IMR-90 (cell line): ENCODE results near the gene SPEG. TPM values are rescaled to one million over a fixed set of nuclear protein-coding genes. Genes with fewer than 3 reads are reported as not detected.

Source experiments
- ATAC-seq: fragments of 200-7000 bp; cut with Tn5 transposase; 2 replicates; pipeline ENCODE4 v1.9.1; 2020; ENCODE audit warnings: low read depth, mild to moderate bottlenecking, moderate library complexity
- BruUV-seq: library from RNA; stranded (reverse); fragments of 400-500 nt; replicated peaks from 2 replicates; lab custom pipeline; 2021; lab: Mats Ljungman, UMichigan
- CTCF ChIA-PET: fragments of 300-600 bp; formaldehyde crosslinking; extraction: SDS; loops from one replicate; lab custom pipeline; 2021; ENCODE audit warnings: antibody characterized with exemption; lab: Yijun Ruan, JAX
- POLR2A ChIA-PET: fragments of 300-600 bp; sonication (Branson Sonifier 250); formaldehyde crosslinking; loops from one replicate; lab custom pipeline; 2022; ENCODE audit warnings: antibody characterized with exemption; ENCODE audit not compliant: unreplicated experiment; lab: Charles Lee
- DNase-seq: peaks from one replicate; pipeline ENCODE4 v3.0.0; 2013
- H2AFZ ChIP-seq: replicated peaks from 2 replicates; pipeline ENCODE3; 2013; ENCODE audit warnings: low read length, mild to moderate bottlenecking; ENCODE audit not compliant: poor library complexity
- H2AK5ac ChIP-seq: 2 replicates; pipeline ENCODE4 v1.6.1; 2013; ENCODE audit warnings: low read depth, low read length, inconsistent platforms
- H2AK9ac ChIP-seq: replicated peaks from 2 replicates; pipeline ENCODE3; 2013; ENCODE audit warnings: mild to moderate bottlenecking, low read depth, low read length, moderate library complexity; ENCODE audit not compliant: poor library complexity
- H2BK120ac ChIP-seq: 2 replicates; pipeline ENCODE4 v1.6.1; 2013; ENCODE audit warnings: low read depth, low read length, inconsistent platforms
- H2BK15ac ChIP-seq: 3 replicates; pipeline ENCODE4 v1.6.1; 2013; ENCODE audit warnings: low read depth, low read length, inconsistent platforms
- H2BK20ac ChIP-seq: 2 replicates; pipeline ENCODE4 v1.6.1; 2013; ENCODE audit warnings: low read depth, mild to moderate bottlenecking, inconsistent platforms, low read length, moderate library complexity
- H2BK5ac ChIP-seq: 2 replicates; pipeline ENCODE4 v1.6.1; 2013; ENCODE audit warnings: mild to moderate bottlenecking, low read depth, low read length, inconsistent platforms; ENCODE audit not compliant: poor library complexity, severe bottlenecking
- H3K14ac ChIP-seq: replicated peaks from 2 replicates; pipeline ENCODE4 v1.6.1; 2013; ENCODE audit warnings: low read depth, low read length, inconsistent platforms
- H3K18ac ChIP-seq: 2 replicates; pipeline ENCODE4 v1.6.1; 2013; ENCODE audit warnings: low read depth, low read length, control low read depth
- H3K23ac ChIP-seq: 2 replicates; pipeline ENCODE4 v1.6.1; 2013; ENCODE audit warnings: low read depth, low read length, inconsistent platforms
- H3K27ac ChIP-seq: 2 replicates; pipeline ENCODE4 v1.5.1; 2013; ENCODE audit warnings: mild to moderate bottlenecking, control low read depth, low read length; ENCODE audit not compliant: insufficient read depth
- H3K27me3 ChIP-seq: 2 replicates; pipeline ENCODE4 v1.6.1; 2013; ENCODE audit warnings: low read length; ENCODE audit not compliant: control insufficient read depth, insufficient read depth
- H3K36me3 ChIP-seq: 2 replicates; pipeline ENCODE4 v1.6.1; 2013; ENCODE audit warnings: low read length, mixed read lengths; ENCODE audit not compliant: control insufficient read depth, insufficient read depth
- H3K4ac ChIP-seq: 2 replicates; pipeline ENCODE4 v1.6.1; 2013; ENCODE audit warnings: low read depth, low read length, inconsistent platforms
- H3K4me1 ChIP-seq: 2 replicates; pipeline ENCODE4 v1.6.1; 2013; ENCODE audit warnings: low read length, mixed read lengths; ENCODE audit not compliant: control insufficient read depth, insufficient read depth
- H3K4me2 ChIP-seq: 2 replicates; pipeline ENCODE4 v1.6.1; 2013; ENCODE audit warnings: low read depth, mild to moderate bottlenecking, control low read depth, low read length, moderate library complexity
- H3K4me3 ChIP-seq: 2 replicates; pipeline ENCODE4 v1.5.1; 2013; ENCODE audit warnings: low read depth, mild to moderate bottlenecking, control low read depth, low read length, moderate library complexity; ENCODE audit not compliant: insufficient read depth
- H3K56ac ChIP-seq: 2 replicates; pipeline ENCODE4 v1.6.1; 2013; ENCODE audit warnings: low read length, inconsistent platforms; ENCODE audit not compliant: insufficient read depth; ENCODE audit errors: extremely low read depth
- H3K79me1 ChIP-seq, 2 experiments: 2 replicates each; pipeline ENCODE4 v1.6.1; 2013; ENCODE audit warnings: low read length in 2 of 2, inconsistent platforms in 1 of 2, low read depth in 1 of 2
- H3K9ac ChIP-seq: 2 replicates; pipeline ENCODE4 v1.6.1; 2013; ENCODE audit warnings: low read depth, low read length, control low read depth
- H3K9me1 ChIP-seq: 2 replicates; pipeline ENCODE4 v1.6.1; 2013; ENCODE audit warnings: low read length, inconsistent platforms; ENCODE audit not compliant: insufficient read depth
- H3K9me3 ChIP-seq: 2 replicates; pipeline ENCODE4 v1.6.1; 2013; ENCODE audit warnings: low read length; ENCODE audit not compliant: control insufficient read depth, insufficient read depth
- H4K20me1 ChIP-seq: 2 replicates; pipeline ENCODE4 v1.6.1; 2013; ENCODE audit warnings: low read length, inconsistent platforms; ENCODE audit not compliant: insufficient read depth
- H4K5ac ChIP-seq: 2 replicates; pipeline ENCODE4 v1.6.1; 2013; ENCODE audit warnings: mild to moderate bottlenecking, low read depth, low read length, control low read depth
- H4K8ac ChIP-seq, 2 experiments: 2 replicates each; pipeline ENCODE4 v1.6.1; 2013; ENCODE audit warnings: low read depth in 2 of 2, low read length in 2 of 2, control low read depth in 1 of 2, inconsistent platforms in 1 of 2
- H4K91ac ChIP-seq: 2 replicates; pipeline ENCODE4 v1.6.1; 2013; ENCODE audit warnings: low read depth, low read length, inconsistent platforms; ENCODE audit not compliant: insufficient read depth
- MAZ ChIP-seq: IDR thresholded peaks from 2 replicates; pipeline ENCODE4 v1.6.1; 2012; ENCODE audit warnings: low read depth, mild to moderate bottlenecking, low read length, improper control_type of control experiment, moderate library complexity, borderline replicate concordance
- NFE2L2 ChIP-seq: fragments of 150-350 bp; IDR thresholded peaks from 2 replicates; pipeline ENCODE4 v1.6.1; 2016; ENCODE audit warnings: low read depth, mild to moderate bottlenecking, low read length
- POLR2A ChIP-seq: IDR thresholded peaks from 2 replicates; pipeline ENCODE4 v1.6.1; 2012; ENCODE audit warnings: mild to moderate bottlenecking, low read depth, low read length
- RAD21 ChIP-seq: IDR thresholded peaks from 2 replicates; pipeline ENCODE4 v1.6.1; 2012; ENCODE audit warnings: low read length, improper control_type of control experiment
- WGBS, 2 experiments: methylation state at CpG; one replicate each; pipeline versions ENCODE4 v1.1.5 to v1.1.7; 2013; ENCODE audit warnings: missing lambda C conversion rate in 2 of 2; ENCODE audit not compliant: insufficient read length in 1 of 2; ENCODE audit errors: extremely low coverage in 2 of 2; 5-methylcytosine and 5-hydroxymethylcytosine counted together
- dilution Hi-C: fragments of 300-500 bp; cut with HindIII; formaldehyde crosslinking; loops from one replicate; pipeline ENCODE4 v1.14.3; 2018; ENCODE audit warnings: low sequenced_read_pairs; ENCODE audit not compliant: unreplicated experiment
- in situ Hi-C: fragments of 300-500 bp; cut with MboI; formaldehyde crosslinking; loops from 3 replicates; pipeline ENCODE4 v1.14.3; 2019; ENCODE audit warnings: low sequenced_read_pairs, inconsistent platforms, mixed read lengths
- intact Hi-C: fragments of 100-400 bp; cut with micrococcal nuclease; formaldehyde crosslinking; loops from 2 replicates; pipeline ENCODE4 v1.10.0; 2022
- polyA plus RNA-seq, 3 experiments: library from polyadenylated mRNA; depleted of rRNA; stranded (reverse); fragments of >200 nt; gene quantifications; 2 replicates each; pipeline ENCODE4 v1.2.3, GENCODE V29; 2012; ENCODE audit warnings: low replicate concordance in 1 of 3
- total RNA-seq: library from RNA; depleted of rRNA; stranded (reverse); fragments of >200 nt; gene quantifications from 2 replicates; pipeline ENCODE4 v1.2.3, GENCODE V29; 2012
- TF ChIP-seq, protein P1 (sequence below): conservative IDR thresholded peaks from 2 replicates; pipeline ENCODE4 v1.5.1; 2012; ENCODE audit warnings: mild to moderate bottlenecking, low read depth, low read length, improper control_type of control experiment
- TF ChIP-seq, protein P2 (sequence below): fragments of 150-350 bp; IDR thresholded peaks from 2 replicates; pipeline ENCODE4 v1.6.1; 2016; ENCODE audit warnings: low read depth, mild to moderate bottlenecking, low read length, moderate library complexity, borderline replicate concordance

SPEG gene
- total and polyA plus RNA-seq, 2 of the 4 experiments (the other 2 are of a cell fraction): 6.8 to 81.6 TPM

DNA sequence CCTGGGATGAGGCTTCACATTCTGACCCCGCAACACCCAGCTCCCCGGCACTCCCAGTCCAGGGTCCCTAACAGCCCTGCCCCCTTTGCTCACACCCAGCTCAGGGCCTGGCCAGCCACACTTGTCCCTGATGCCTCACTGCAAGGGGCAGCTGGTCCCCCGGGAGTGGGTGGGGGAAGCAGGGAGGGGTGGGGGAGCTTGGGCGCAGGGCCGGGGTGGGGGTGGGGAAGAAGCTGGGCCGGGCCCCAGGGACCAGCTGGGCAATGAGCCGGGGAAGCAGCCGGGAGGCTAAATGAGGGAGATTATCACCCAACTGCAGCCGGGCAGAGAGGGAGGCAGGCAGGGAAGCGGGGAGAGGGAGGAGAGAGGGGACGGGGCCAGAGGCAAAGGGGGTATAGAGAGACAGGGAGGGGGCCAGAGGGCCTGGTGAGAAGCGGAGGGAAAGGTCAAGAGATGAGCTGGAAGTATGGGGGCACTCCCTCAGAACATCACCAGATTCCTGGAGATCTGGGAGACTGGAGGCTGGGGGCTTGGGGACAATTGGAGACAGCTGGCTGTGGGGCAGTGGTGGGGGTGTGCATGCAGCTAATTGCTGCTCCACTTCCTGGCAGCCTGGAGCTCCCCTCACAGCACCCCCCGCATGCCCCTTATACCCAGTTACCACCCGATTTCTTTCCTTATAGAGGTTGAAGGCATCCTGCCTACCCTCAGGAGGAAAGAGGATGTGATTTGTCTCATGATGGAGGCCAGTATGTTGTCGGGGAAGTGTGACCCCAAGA lies 77.1 kb downstream of the SPEG start (continued):
- TF ChIP-seq MAZ (no peak), POLR2A (no peak)

DNA sequence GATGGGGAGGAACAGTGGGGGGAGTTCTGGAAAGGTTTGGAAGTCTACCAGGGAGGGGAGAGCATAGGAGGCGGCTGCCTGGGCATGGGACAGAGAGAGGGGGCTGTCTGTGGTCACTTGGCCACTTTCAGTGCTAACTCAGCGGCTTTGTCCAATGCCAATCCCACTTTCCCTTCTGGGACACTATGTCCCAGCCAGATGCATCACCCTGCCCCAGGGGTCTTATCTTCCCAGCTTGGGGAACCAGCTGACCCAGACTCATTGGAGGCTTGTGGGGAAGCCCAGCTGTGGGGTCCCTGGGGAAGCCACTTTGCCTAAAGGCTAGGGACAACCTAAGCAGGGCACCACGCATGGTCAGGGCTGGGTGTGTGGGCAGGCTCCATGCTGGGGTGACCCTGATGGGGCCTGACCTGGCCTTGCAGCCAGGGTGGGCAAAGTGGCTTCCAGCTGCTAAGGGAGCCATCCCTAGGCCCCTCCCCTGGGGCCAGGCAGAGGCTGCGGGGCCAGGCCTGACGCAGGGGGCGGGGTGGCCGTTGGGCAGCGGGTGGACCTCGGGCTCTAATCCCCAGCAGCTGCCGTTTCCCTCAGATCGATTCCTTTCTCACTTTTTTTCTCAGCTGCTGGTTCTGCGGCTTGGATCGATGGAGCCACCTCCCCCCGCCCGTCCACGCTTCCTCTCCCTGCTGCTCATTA lies 78.0 kb downstream of the SPEG start:
- no TSS peak for BruUV-seq
- Histone ChIP-seq H2AFZ (peak overlapping the region; percentile 10), H2AK9ac (no peak overlapping the region), H3K4me1 (peaks cover 8% of the 10 kb centered on the region; the same call in 1 of the 2 replicates), H3K23ac (no peak overlapping the region), H3K4ac (no peak overlapping the region), H3K9me1 (no peaks in the 10 kb centered on the region), H4K91ac (no peak overlapping the region), H3K36me3 (0 out of 2 replicates have a peak, but pooled peaks cover 1% of the 10 kb centered on the region), H3K9ac (no peak overlapping the region), H3K56ac (no peak overlapping the region), H3K4me3 (no peak overlapping the region), H3K14ac (no peak overlapping the region), H4K20me1 (no peaks in the 10 kb centered on the region), H3K27ac (no peak overlapping the region), H2BK5ac (no peak overlapping the region), H2AK5ac (no peak overlapping the region), H4K5ac (no peak overlapping the region), H3K79me1 (no peaks in the 10 kb centered on the region), H2BK120ac (no peak overlapping the region), H2BK15ac (no peak overlapping the region), H2BK20ac (no peak overlapping the region), H3K9me3 (no peaks in the 10 kb centered on the region), H3K18ac (no peak overlapping the region), H4K8ac (no peak overlapping the region), H3K27me3 (peaks cover 73% of the 10 kb centered on the region), H3K4me2 (no peak overlapping the region)
- in situ Hi-C loops (no loop called here), dilution Hi-C loops (no loop called here), intact Hi-C loops (no loop called here)
- CTCF ChIA-PET: interaction anchor here (1.4 to 1.6 kb wide), 3 partner anchors 9 to 110 kb away, joined by 4 to 6 read pairs (median 5); no protein-coding TSS in a partner anchor
- TF ChIP-seq NFE2L2 (no peak), RAD21 (no peak)
- TF ChIP-seq, protein P1, sequence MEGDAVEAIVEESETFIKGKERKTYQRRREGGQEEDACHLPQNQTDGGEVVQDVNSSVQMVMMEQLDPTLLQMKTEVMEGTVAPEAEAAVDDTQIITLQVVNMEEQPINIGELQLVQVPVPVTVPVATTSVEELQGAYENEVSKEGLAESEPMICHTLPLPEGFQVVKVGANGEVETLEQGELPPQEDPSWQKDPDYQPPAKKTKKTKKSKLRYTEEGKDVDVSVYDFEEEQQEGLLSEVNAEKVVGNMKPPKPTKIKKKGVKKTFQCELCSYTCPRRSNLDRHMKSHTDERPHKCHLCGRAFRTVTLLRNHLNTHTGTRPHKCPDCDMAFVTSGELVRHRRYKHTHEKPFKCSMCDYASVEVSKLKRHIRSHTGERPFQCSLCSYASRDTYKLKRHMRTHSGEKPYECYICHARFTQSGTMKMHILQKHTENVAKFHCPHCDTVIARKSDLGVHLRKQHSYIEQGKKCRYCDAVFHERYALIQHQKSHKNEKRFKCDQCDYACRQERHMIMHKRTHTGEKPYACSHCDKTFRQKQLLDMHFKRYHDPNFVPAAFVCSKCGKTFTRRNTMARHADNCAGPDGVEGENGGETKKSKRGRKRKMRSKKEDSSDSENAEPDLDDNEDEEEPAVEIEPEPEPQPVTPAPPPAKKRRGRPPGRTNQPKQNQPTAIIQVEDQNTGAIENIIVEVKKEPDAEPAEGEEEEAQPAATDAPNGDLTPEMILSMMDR: no peak
- TF ChIP-seq, protein P2, sequence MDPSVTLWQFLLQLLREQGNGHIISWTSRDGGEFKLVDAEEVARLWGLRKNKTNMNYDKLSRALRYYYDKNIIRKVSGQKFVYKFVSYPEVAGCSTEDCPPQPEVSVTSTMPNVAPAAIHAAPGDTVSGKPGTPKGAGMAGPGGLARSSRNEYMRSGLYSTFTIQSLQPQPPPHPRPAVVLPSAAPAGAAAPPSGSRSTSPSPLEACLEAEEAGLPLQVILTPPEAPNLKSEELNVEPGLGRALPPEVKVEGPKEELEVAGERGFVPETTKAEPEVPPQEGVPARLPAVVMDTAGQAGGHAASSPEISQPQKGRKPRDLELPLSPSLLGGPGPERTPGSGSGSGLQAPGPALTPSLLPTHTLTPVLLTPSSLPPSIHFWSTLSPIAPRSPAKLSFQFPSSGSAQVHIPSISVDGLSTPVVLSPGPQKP: no peak
- DNase-seq: no peak
- POLR2A ChIA-PET: no interaction called here
- 24% methylated on average over 5 of the region's 16 CpGs; no CpG with 5 or more reads in 1 of the 2 experiments for WGBS, 2 experiments
- ATAC-seq: no peak
